Neural crest cell (in vitro differentiated cells): Measurements from ENCODE around the gene PHKG2. TPM values are rescaled to one million over a fixed set of nuclear protein-coding genes. Genes with fewer than 3 reads are reported as not detected.
A peak's percentile ranks its signal among the peaks of the same experiment; 100 is the strongest.

ENCODE experiments used
- DNase-seq: peaks from one replicate; pipeline ENCODE4 v3.0.0; 2021; ENCODE audit warnings: low read depth, mixed read lengths, low spot score
- H3K27ac Mint-ChIP-seq: one replicate; pipeline ENCODE4 v1.8.0; 2021; ENCODE audit warnings: mild to moderate bottlenecking, mixed read lengths; ENCODE audit not compliant: unreplicated experiment
- H3K27me3 Mint-ChIP-seq: 2 replicates; pipeline ENCODE4 v1.8.0; 2021; ENCODE audit warnings: low read depth, mild to moderate bottlenecking, mixed read lengths
- H3K36me3 Mint-ChIP-seq: 2 replicates; pipeline ENCODE4 v1.8.0; 2021; ENCODE audit warnings: low read depth, mild to moderate bottlenecking, mixed read lengths
- H3K4me1 Mint-ChIP-seq: 2 replicates; pipeline ENCODE4 v1.8.0; 2021; ENCODE audit warnings: mixed read lengths
- H3K4me3 Mint-ChIP-seq: one replicate; pipeline ENCODE4 v1.8.0; 2021; ENCODE audit warnings: mild to moderate bottlenecking, mixed read lengths
- H3K9me3 Mint-ChIP-seq: 2 replicates; pipeline ENCODE4 v1.8.0; 2021; ENCODE audit warnings: mixed read lengths
- CTCF ChIP-seq: fragments of 200-600 bp; sonication (generic); conservative IDR thresholded peaks from 2 replicates; pipeline ENCODE4 v1.5.0; 2021; ENCODE audit warnings: antibody characterized with exemption, mild to moderate bottlenecking
- total RNA-seq: library from RNA; stranded (reverse); gene quantifications from 2 replicates; pipeline ENCODE4 v1.2.1, GENCODE V29; 2021

Gene PHKG2
- total RNA-seq, 1 donor from 2014 or later, result 39.2 TPM

- TF ChIP-seq CTCF, result no peak
- peaks cover 2% of the 10 kb centered on the region for H3K36me3 Mint-ChIP-seq
- DNase-seq, result no peak
- H3K4me3 Mint-ChIP-seq, result peak overlapping the region; percentile 97
- no peaks in the 10 kb centered on the region for H3K27me3 Mint-ChIP-seq
- H3K27ac Mint-ChIP-seq, result peak overlapping the region; percentile 93
- peaks cover 28% of the 10 kb centered on the region for H3K4me1 Mint-ChIP-seq
- H3K9me3 Mint-ChIP-seq, result no peaks in the 10 kb centered on the region
Observed at GRCh38 chr16:30762991-30763725, 14.9 kb downstream of the PHKG2 start.

GRCh38 chr16:30764086-30764485, 15.9 kb downstream of the PHKG2 start:
- no peaks in the 10 kb centered on the region for H3K9me3 Mint-ChIP-seq
- H3K36me3 Mint-ChIP-seq, result peaks cover 9% of the 10 kb centered on the region
- peaks cover 28% of the 10 kb centered on the region for H3K4me1 Mint-ChIP-seq
- no peak overlapping the region for H3K27ac Mint-ChIP-seq
- H3K27me3 Mint-ChIP-seq, result no peaks in the 10 kb centered on the region
- TF ChIP-seq CTCF, result no peak
- DNase-seq, result no peak
- H3K4me3 Mint-ChIP-seq, result peak overlapping the region; percentile 97

- no peak for DNase-seq
- TF ChIP-seq CTCF, result no peak
- Mint-ChIP-seq H3K27me3 (no peaks in the 10 kb centered on the region), H3K4me3 (peak overlapping the region; percentile 65), H3K36me3 (peaks cover 9% of the 10 kb centered on the region), H3K4me1 (peaks cover 28% of the 10 kb centered on the region), H3K9me3 (no peaks in the 10 kb centered on the region), H3K27ac (no peak overlapping the region)
Observed at GRCh38 chr16:30764816-30765465, 16.7 kb downstream of the PHKG2 start.

- Mint-ChIP-seq H3K27me3 (no peaks in the 10 kb centered on the region), H3K36me3 (peaks cover 12% of the 10 kb centered on the region), H3K4me3 (peak overlapping the region; percentile 34), H3K9me3 (no peaks in the 10 kb centered on the region), H3K4me1 (peaks cover 18% of the 10 kb centered on the region), H3K27ac (no peak overlapping the region)
- no peak for DNase-seq
- no peak for TF ChIP-seq CTCF
Observed at GRCh38 chr16:30766206-30766932, 18.1 kb downstream of the PHKG2 start.

- Mint-ChIP-seq H3K4me1 (peaks cover 15% of the 10 kb centered on the region), H3K27ac (no peak overlapping the region), H3K27me3 (no peaks in the 10 kb centered on the region), H3K36me3 (peaks cover 12% of the 10 kb centered on the region), H3K9me3 (no peaks in the 10 kb centered on the region), H3K4me3 (peak overlapping the region; percentile 31)
- TF ChIP-seq CTCF, result no peak
- DNase-seq, result no peak
Observed at GRCh38 chr16:30766933-30767284, 18.7 kb downstream of the PHKG2 start.
